K562 (cell line): Measurements from ENCODE around the gene DNAH3. TPM values are rescaled to one million over a fixed set of nuclear protein-coding genes. Genes with fewer than 3 reads are reported as not detected.

Source experiments
- ATAC-seq: fragments of 200-7000 bp; cut with Tn5 transposase; 3 replicates; pipeline ENCODE4 v1.9.1; 2020; ENCODE audit warnings: moderate library complexity
- BruUV-seq: library from RNA; stranded (reverse); fragments of 400-500 nt; replicated peaks from 2 replicates; lab custom pipeline; 2021; lab: Mats Ljungman, UMichigan
- CTCF ChIA-PET: fragments of 300-600 bp; formaldehyde crosslinking; extraction: SDS; loops from one replicate; lab custom pipeline; 2021; ENCODE audit warnings: low intra/inter-chr PET ratio; lab: Yijun Ruan, JAX
- POLR2A ChIA-PET: fragments of 300-600, 350-650 bp; sonication (Branson Sonifier 250); formaldehyde crosslinking; extraction: SDS; loops from one replicate; lab custom pipeline; 2021; ENCODE audit warnings: antibody characterized with exemption, inconsistent platforms; lab: Yijun Ruan, JAX
- DNase-seq, 4 experiments: peaks; one replicate each; pipeline versions ENCODE4 v3.0.0 to v3.0.0-alpha.2; 2011 to 2018; ENCODE audit warnings: low spot score in 3 of 4, mixed read lengths in 3 of 4; ENCODE audit errors: extremely low read depth in 1 of 4
- FAIRE-seq: peaks from 2 replicates; lab custom pipeline; 2011; peaks lifted over from hg19 to GRCh38; lab: Jason Lieb, UNC
- H2AFZ ChIP-seq: 2 replicates; pipeline ENCODE4 v1.6.0; 2011; ENCODE audit warnings: low read depth, low read length, control low read depth, inconsistent platforms
- H3K27ac ChIP-seq: fragments of 200-600 bp; 3 replicates; pipeline ENCODE4 v1.8.0; 2011; ENCODE audit warnings: low read depth, mild to moderate bottlenecking, control low read depth, inconsistent platforms, low read length, moderate library complexity, mixed read lengths; ENCODE audit errors: extremely low read depth
- H3K27me3 ChIP-seq, 2 experiments: fragments of 300-600 bp in 1 of 2; 2 replicates in 1 of 2; 3 replicates in 1 of 2; pipeline versions ENCODE4 v1.6.0 to v1.8.0; 2011; ENCODE audit warnings: inconsistent platforms in 2 of 2, low read length in 2 of 2, mild to moderate bottlenecking in 1 of 2, mixed read lengths in 1 of 2, moderate library complexity in 1 of 2; ENCODE audit not compliant: control insufficient read depth in 2 of 2, insufficient read depth in 2 of 2
- H3K36me3 ChIP-seq: fragments of 300-600 bp; 3 replicates; pipeline ENCODE4 v1.8.0; 2011; ENCODE audit warnings: mild to moderate bottlenecking, low read length, inconsistent platforms; ENCODE audit not compliant: control insufficient read depth, insufficient read depth
- H3K4me1 ChIP-seq, 2 experiments: fragments of 200-600 bp in 1 of 2; replicated peaks in 1 of 2; 2 replicates in 1 of 2; 3 replicates in 1 of 2; pipeline versions ENCODE4 v1.5.1 to v1.8.0; 2011; ENCODE audit warnings: inconsistent platforms in 2 of 2, low read length in 2 of 2, mild to moderate bottlenecking in 1 of 2, mixed read lengths in 1 of 2, moderate library complexity in 1 of 2; ENCODE audit not compliant: control insufficient read depth in 2 of 2, insufficient read depth in 2 of 2
- H3K4me2 ChIP-seq: 2 replicates; pipeline ENCODE4 v1.6.1; 2011; ENCODE audit warnings: low read length, control low read depth, inconsistent platforms, mixed read lengths; ENCODE audit not compliant: insufficient read depth
- H3K4me3 ChIP-seq: fragments of 200-600 bp; sonication (generic), shearing (Covaris generic); 2 replicates; pipeline ENCODE4 v1.5.1; 2016; ENCODE audit warnings: control low read depth, inconsistent platforms
- H3K79me2 ChIP-seq: fragments of 200-600 bp; 3 replicates; pipeline ENCODE4 v1.8.0; 2011; ENCODE audit warnings: low read length, inconsistent platforms; ENCODE audit not compliant: control insufficient read depth, insufficient read depth
- H3K9ac ChIP-seq, 2 experiments: 2 replicates each; pipeline versions ENCODE4 v1.6.0 to v1.6.1; 2011; ENCODE audit warnings: low read depth in 2 of 2, low read length in 2 of 2, control low read depth in 1 of 2, inconsistent platforms in 1 of 2, mild to moderate bottlenecking in 1 of 2, mixed read lengths in 1 of 2; ENCODE audit not compliant: insufficient read depth in 1 of 2
- H3K9me1 ChIP-seq: one replicate; pipeline ENCODE4 v1.6.0; 2011; ENCODE audit warnings: inconsistent platforms, mild to moderate bottlenecking, low read length, moderate library complexity; ENCODE audit not compliant: control insufficient read depth, insufficient read depth
- H3K9me3 ChIP-seq: replicated peaks from 2 replicates; pipeline ENCODE4 v1.5.1; 2011; ENCODE audit warnings: low read depth, low read length, inconsistent platforms; ENCODE audit not compliant: control insufficient read depth, insufficient read depth
- H4K20me1 ChIP-seq: replicated peaks from 2 replicates; pipeline ENCODE4 v1.6.1; 2011; ENCODE audit warnings: low read length, inconsistent platforms, mixed read lengths; ENCODE audit not compliant: control insufficient read depth, insufficient read depth
- AFF1 ChIP-seq, 2 experiments: fragments of 450-650 bp; IDR thresholded peaks; 2 replicates each; pipeline ENCODE4 v1.6.1; 2018; ENCODE audit warnings: mild to moderate bottlenecking in 2 of 2, low read depth in 1 of 2; ENCODE audit not compliant: partially characterized antibody in 2 of 2
- CBFA2T3 ChIP-seq: fragments of 450-650 bp; IDR thresholded peaks from 2 replicates; pipeline ENCODE4 v1.6.1; 2017
- ETV5 ChIP-seq: sonication (generic); formaldehyde crosslinking; IDR thresholded peaks from 2 replicates; pipeline ENCODE4 v1.4.0; 2020; ENCODE audit warnings: low read depth, mild to moderate bottlenecking, missing genetic modification reagents
- HDAC2 ChIP-seq: fragments of 450-650 bp; IDR thresholded peaks from 2 replicates; pipeline ENCODE4 v1.6.1; 2016; ENCODE audit warnings: mild to moderate bottlenecking
- HLTF ChIP-seq: fragments of 450-650 bp; IDR thresholded peaks from 2 replicates; pipeline ENCODE4 v1.6.1; 2016
- PBX2 ChIP-seq, 2 experiments: IDR thresholded peaks in 1 of 2; conservative IDR thresholded peaks in 1 of 2; 2 replicates each; pipeline ENCODE4 v1.6.1; 2016; ENCODE audit warnings: low read depth in 2 of 2, mild to moderate bottlenecking in 1 of 2, missing compliant biosample characterization in 1 of 2, missing genetic modification characterization in 1 of 2, moderate library complexity in 1 of 2
- RCOR1 ChIP-seq, 2 experiments: IDR thresholded peaks; 2 replicates each; pipeline ENCODE4 v1.6.1; 2012; ENCODE audit warnings: low read depth in 2 of 2, low read length in 2 of 2, borderline replicate concordance in 1 of 2, improper control_type of control experiment in 1 of 2
- TBP ChIP-seq: optimal IDR thresholded peaks from 2 replicates; pipeline ENCODE3; 2011; ENCODE audit warnings: low read depth, low read length, improper control_type of control experiment
- ZNF212 ChIP-seq: fragments of 450-650 bp; formaldehyde crosslinking; IDR thresholded peaks from 2 replicates; pipeline ENCODE4 v1.4.0; 2020; ENCODE audit warnings: mild to moderate bottlenecking
- WGBS: fragments of 100-300 bp; shearing (Covaris generic); methylation state at CpG from one replicate; pipeline ENCODE4 v1.1.6; 2016; ENCODE audit warnings: low coverage, mixed read lengths; ENCODE audit not compliant: insufficient coverage; ENCODE audit errors: missing lambda C conversion rate; 5-methylcytosine and 5-hydroxymethylcytosine counted together
- in situ Hi-C: fragments of 300-500 bp; cut with MboI; formaldehyde crosslinking; loops from 4 replicates; pipeline ENCODE4 v1.15.0; 2018; ENCODE audit warnings: inconsistent platforms, mixed read lengths
- intact Hi-C: fragments of 100-400 bp; cut with micrococcal nuclease; formaldehyde crosslinking; loops from 2 replicates; pipeline ENCODE4 v1.14.2; 2022
- polyA plus RNA-seq, 8 experiments: library from polyadenylated mRNA; depleted of rRNA in 4 of 8; stranded (reverse) in 5 of 8; unstranded in 3 of 8; fragments of >200 nt; fragmentation: Nextera tagmentation in 2 of 8; fragmentation: Illumina TruSeq in 1 of 8; extraction: Ambion mirVana in 2 of 8; extraction: Trizol in 1 of 8; gene quantifications; 2 replicates each; pipeline versions ENCODE4 v1.2.1 to v1.2.3, GENCODE V29; 2011 to 2014; ENCODE audit warnings: inconsistent platforms in 1 of 8, missing spikeins in 1 of 8
- total RNA-seq, 7 experiments: library from RNA; depleted of rRNA in 6 of 7; stranded (reverse); fragments of >200 nt in 6 of 7; fragmentation: Illumina TruSeq in 2 of 7; extraction: Trizol in 2 of 7; gene quantifications; 2 replicates each; pipeline versions ENCODE4 v1.2.1 to v1.2.3, GENCODE V29; 2011 to 2021; ENCODE audit warnings: low replicate concordance in 1 of 7
- TF ChIP-seq, protein P1 (sequence below): fragments of 450-650 bp; IDR thresholded peaks from 2 replicates; pipeline ENCODE4 v1.6.1; 2018; ENCODE audit not compliant: partially characterized antibody

The DNAH3 gene
- total and polyA plus RNA-seq, 9 of the 15 experiments (the other 6 are each of a cell fraction or from before 2014, with no cell fraction given), result 0.32 to 0.84 (median 0.44) TPM

GRCh38 chr16:20904507-20905081 lies 246.1 kb downstream of the DNAH3 start:
- no peak for ATAC-seq
- BruUV-seq, result no TSS peak
- peak overlapping the region; percentile 19; the same call in 1 of the 3 replicates for H3K27ac ChIP-seq
- no peaks in the 10 kb centered on the region for H3K9me1 ChIP-seq
- no peaks in the 10 kb centered on the region for H3K27me3 ChIP-seq
- no peak overlapping the region for H3K4me3 ChIP-seq
- H3K9me3 ChIP-seq, result no peaks in the 10 kb centered on the region
- ChIA-PET POLR2A (interaction anchor here (1.2 to 1.7 kb wide), 2 partner anchors 15 to 18 kb away, joined by 4 to 5 read pairs; no protein-coding TSS in a partner anchor), CTCF (no interaction called here)
- intact Hi-C loops, result loop anchor here (5.0 kb wide), 2 partner anchors 43 to 52 kb away; no protein-coding TSS in a partner anchor
- peak overlapping the region; percentile 29; the same call in 1 of the 2 replicates for H3K4me2 ChIP-seq
- H4K20me1 ChIP-seq, result no peaks in the 10 kb centered on the region
- H3K9ac ChIP-seq, result peak overlapping the region in 1 of 2 experiments; percentile 20; a peak in 2 of 4 replicates
- FAIRE-seq, result peak; percentile 26
- no peak for DNase-seq
- H3K36me3 ChIP-seq, result peaks cover 3% of the 10 kb centered on the region; the same call in 1 of the 3 replicates
- peaks cover 28 to 32% of the 10 kb centered on the region in 2 experiments for H3K4me1 ChIP-seq
- no peak overlapping the region for H2AFZ ChIP-seq
- H3K79me2 ChIP-seq, result peaks cover 26% of the 10 kb centered on the region
- 13% methylated on average over 3 of the region's 3 CpGs for WGBS
- in situ Hi-C loops, result no loop called here
- TF ChIP-seq AFF1 (IDR thresholded peaks at IDR 0.05; ENCODE audit: low read depth in 1 of 2, partially characterized antibody in 2 of 2) (peak in 1 of 2 experiments; percentile 57), ZNF212 (CRISPR knock-in tag) (no peak), PBX2 (CRISPR knock-in tag; IDR thresholded peaks at IDR 0.05; ENCODE audit: low read depth) (no peak), PBX2 (tag; conservative IDR thresholded peaks at IDR 0.05; ENCODE audit: low read depth) (peak; percentile 6; the same call in 1 of the 2 replicates), TBP (no peak), ETV5 (CRISPR knock-in tag) (peak; percentile 27; the same call in 1 of the 2 replicates), HDAC2 (peak; percentile 78; the same call in 1 of the 2 replicates), HLTF (0 out of 2 replicates have a peak, but pooled peaks have one; percentile 17), RCOR1 (IDR thresholded peaks at IDR 0.05; ENCODE audit: borderline replicate concordance in 1 of 2, low read depth in 2 of 2, low read length in 2 of 2) (0 out of 4 replicates have a peak, but pooled peaks of 1 of the 2 experiments have one; percentile 11), CBFA2T3 (peak; percentile 61)
- TF ChIP-seq, protein P1, sequence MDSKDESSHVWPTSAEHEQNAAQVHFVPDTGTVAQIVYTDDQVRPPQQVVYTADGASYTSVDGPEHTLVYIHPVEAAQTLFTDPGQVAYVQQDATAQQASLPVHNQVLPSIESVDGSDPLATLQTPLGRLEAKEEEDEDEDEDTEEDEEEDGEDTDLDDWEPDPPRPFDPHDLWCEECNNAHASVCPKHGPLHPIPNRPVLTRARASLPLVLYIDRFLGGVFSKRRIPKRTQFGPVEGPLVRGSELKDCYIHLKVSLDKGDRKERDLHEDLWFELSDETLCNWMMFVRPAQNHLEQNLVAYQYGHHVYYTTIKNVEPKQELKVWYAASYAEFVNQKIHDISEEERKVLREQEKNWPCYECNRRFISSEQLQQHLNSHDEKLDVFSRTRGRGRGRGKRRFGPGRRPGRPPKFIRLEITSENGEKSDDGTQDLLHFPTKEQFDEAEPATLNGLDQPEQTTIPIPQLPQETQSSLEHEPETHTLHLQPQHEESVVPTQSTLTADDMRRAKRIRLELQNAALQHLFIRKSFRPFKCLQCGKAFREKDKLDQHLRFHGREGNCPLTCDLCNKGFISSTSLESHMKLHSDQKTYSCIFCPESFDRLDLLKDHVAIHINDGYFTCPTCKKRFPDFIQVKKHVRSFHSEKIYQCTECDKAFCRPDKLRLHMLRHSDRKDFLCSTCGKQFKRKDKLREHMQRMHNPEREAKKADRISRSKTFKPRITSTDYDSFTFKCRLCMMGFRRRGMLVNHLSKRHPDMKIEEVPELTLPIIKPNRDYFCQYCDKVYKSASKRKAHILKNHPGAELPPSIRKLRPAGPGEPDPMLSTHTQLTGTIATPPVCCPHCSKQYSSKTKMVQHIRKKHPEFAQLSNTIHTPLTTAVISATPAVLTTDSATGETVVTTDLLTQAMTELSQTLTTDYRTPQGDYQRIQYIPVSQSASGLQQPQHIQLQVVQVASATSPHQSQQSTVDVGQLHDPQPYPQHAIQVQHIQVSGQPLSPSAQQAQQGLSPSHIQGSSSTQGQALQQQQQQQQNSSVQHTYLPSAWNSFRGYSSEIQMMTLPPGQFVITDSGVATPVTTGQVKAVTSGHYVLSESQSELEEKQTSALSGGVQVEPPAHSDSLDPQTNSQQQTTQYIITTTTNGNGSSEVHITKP, result peak; percentile 13
